HG02870 (cell line): Measurements from ENCODE around the gene MARK3.

Experiments
- ATAC-seq: cut with Tn5 transposase; IDR thresholded peaks from one replicate; pipeline ENCODE4 v1.9.1; 2021; ENCODE audit warnings: mild to moderate bottlenecking, moderate library complexity; ENCODE audit not compliant: unreplicated experiment

The MARK3 gene

DNA sequence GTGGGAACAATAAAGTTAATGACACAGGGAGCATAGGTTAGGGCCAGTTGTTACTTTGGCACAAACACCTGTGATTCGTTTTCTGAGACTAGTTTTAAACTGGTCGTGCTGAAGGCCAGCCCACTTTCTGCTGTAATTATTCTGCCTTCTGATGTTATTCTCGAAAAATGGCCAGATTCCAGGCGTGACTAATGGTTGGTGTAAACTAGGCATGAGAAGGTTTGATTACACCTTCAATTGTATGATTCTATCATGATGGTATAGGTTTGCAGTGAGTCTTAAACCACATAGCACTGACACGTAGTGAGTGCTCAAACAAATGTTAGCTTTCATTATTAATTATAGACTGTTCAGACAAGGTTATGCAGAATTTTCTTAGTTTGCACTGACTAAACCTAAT is 98.4 kb downstream of the MARK3 start:
- no peak for ATAC-seq

GRCh38 chr14:103485504-103485903 is 100.3 kb downstream of the MARK3 start:
- no peak for ATAC-seq

GRCh38 chr14:103488071-103488470 is 102.9 kb downstream of the MARK3 start:
- no peak for ATAC-seq

- ATAC-seq, result no peak
Observed at GRCh38 chr14:103488960-103489359, 103.7 kb downstream of the MARK3 start.

DNA sequence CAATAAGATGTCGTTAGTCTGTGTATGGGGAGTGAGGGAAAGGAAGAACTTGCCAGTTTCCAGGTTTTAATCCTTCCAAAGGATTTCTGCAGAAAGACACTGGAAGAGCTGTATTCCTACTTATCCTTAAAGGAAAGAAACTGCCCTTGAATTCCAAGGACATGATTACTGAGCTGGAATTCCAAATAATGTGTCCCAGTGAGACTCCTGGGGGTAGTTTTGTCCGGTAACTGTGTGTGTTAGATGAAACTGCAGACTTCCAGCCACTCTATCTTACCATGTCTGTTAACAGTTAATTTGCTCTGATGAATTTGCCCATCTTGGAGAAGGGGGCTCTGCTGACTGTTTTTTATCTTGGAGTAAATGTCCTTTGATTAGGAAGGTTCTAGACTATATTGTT is 104.4 kb downstream of the MARK3 start:
- ATAC-seq, result no peak

DNA sequence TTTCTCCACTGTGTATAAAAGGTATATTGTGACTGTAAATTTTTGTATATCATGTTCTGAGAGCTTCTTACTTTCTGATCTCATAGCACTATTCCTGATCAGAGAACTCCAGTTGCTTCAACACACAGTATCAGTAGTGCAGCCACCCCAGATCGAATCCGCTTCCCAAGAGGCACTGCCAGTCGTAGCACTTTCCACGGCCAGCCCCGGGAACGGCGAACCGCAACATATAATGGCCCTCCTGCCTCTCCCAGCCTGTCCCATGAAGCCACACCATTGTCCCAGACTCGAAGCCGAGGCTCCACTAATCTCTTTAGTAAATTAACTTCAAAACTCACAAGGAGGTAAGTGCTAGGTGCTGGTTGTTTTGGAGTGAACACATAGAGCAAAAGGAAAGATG is 106.5 kb downstream of the MARK3 start:
- no peak for ATAC-seq

- ATAC-seq, result no peak
Observed at GRCh38 chr14:103492156-103492925, 107.1 kb downstream of the MARK3 start.

GRCh38 chr14:103495854-103496253 is 110.6 kb downstream of the MARK3 start:
- ATAC-seq, result no peak

DNA sequence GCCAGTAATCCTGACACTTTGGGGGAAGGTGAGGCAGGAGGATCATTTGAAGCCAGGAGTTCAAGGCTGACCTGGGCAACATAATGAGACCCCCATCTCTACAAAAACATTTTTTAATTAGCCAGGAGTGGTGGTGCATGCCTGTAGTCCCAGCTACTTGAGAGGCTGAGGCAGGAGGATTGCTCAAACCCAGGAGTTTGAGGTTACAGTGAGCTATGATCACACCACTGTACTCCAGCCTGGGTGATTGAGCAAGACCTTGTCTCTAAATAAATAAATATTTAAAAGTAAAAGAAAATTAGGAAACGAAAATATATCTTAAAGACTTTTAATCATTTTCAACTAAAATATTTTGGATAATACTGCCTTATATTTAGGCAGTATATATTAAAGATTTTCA is 111.6 kb downstream of the MARK3 start:
- ATAC-seq, result no peak

- no peak for ATAC-seq
Observed at GRCh38 chr14:103499709-103500108, 114.5 kb downstream of the MARK3 start.

GRCh38 chr14:103500148-103500990 is 115.2 kb downstream of the MARK3 start:
- ATAC-seq, result no peak

- no peak for ATAC-seq
Observed at GRCh38 chr14:103501041-103501870, 116.0 kb downstream of the MARK3 start.

DNA sequence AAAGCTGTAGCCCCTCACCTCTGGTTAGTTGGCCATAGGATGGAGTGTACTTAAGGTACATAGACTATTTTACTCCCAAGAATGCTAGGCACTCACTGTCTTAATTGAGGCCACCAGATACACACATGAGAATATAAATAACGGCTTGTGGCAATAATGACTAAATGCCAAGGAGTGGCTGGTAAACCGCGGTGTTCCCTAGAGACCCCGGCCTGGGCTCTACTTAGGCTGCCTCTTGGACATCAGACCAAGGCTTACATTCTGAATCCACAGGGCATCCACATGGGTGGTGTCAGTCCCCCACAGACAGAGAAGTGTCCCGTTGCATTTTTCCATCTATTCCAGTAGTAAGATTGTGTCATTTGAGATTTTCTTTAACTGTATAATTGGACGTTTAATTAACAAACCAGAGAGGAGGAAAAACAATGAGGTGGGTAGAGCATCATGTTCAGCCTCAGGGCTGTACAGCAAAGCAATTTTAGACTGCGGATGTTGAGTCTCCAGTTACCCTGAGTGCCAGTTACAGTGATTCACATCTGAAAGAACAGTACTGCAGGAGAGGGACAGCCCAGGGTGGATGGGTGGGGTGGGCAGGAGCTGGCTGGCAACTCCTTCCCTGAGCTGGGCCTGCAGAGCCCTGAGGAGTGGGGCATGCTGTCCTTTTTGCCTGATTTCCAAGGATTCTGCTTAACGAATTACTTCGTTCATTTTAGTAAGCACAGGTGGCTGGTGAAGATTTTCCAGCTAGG is 116.9 kb downstream of the MARK3 start:
- ATAC-seq, result no peak

- no peak for ATAC-seq
Observed at GRCh38 chr14:103502877-103503276, 117.7 kb downstream of the MARK3 start.

- ATAC-seq, result no peak
Observed at GRCh38 chr14:103503296-103503695, 118.1 kb downstream of the MARK3 start.

GRCh38 chr14:103504991-103505565 is 119.9 kb downstream of the MARK3 start:
- ATAC-seq, result no peak

- no peak for ATAC-seq
Observed at GRCh38 chr14:103507751-103508150, 122.5 kb downstream of the MARK3 start.

DNA sequence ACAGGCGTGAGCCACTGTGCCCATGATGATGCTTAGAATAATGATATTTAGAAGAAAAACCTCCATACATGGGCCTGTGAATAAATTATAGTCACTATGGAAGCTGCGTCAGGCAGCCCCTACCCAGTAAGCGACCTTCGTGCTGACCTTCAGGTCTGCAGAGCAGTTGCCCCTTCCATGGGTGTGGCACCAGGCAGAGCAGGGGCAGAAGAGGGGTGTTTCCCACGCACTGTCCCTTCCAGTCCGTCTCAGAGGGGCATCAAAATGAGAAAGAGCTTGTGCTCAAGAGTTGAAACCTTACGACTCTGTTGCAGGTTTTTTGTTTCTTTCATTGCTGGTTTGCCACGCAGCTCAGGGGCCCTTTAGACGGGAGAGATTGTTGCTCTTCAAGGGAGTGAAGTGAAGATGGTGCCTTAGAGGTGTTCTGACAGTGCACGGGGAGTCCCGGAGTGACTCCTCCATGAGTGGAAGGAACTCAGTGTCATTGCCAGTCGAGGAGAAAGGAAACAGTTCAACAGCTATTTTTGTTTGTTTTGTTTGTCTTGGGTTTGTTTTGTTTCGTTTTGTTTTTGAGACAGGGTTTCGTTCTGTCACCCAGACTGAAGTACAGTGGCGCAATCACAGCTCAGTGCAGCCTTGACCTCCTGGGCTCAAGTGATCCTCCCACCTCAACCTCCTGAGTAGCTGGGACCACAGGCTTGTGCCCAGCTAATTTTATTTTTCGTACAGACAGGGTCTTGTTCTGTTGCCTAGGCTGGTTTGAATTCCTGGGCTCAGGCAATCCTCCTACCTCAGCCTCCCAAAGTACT is 123.5 kb downstream of the MARK3 start:
- no peak for ATAC-seq
